ENCODE measurements around the gene TSTD2.

The TSTD2 gene

DNA sequence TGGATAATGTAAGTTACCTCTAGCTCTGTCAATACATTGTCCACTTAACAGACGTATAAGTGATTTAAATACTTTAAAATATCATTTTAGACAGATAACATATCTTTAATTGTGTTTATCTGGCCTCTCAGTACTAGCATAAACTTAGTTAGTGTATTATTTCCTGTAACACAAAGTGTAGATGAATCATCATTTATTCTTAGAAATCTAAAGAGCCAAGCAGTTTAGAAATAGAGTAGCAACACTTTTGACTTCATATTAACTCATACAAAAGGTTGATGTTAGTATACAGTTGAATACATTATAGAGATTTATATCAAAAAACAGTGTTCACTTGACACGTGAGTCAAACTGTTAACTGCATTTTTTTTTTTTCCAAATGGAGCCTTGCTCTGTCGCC is 18.5 kb upstream of the TSTD2 start:
- ATAC-seq = no peak
- TF ChIP-seq CSDC2 (CRISPR knock-in tag; IDR thresholded peaks at IDR 0.05) = no peak
- no peak for TF ChIP-seq BACH2 (CRISPR knock-in tag; IDR thresholded peaks at IDR 0.05; ENCODE audit: borderline replicate concordance)

DNA sequence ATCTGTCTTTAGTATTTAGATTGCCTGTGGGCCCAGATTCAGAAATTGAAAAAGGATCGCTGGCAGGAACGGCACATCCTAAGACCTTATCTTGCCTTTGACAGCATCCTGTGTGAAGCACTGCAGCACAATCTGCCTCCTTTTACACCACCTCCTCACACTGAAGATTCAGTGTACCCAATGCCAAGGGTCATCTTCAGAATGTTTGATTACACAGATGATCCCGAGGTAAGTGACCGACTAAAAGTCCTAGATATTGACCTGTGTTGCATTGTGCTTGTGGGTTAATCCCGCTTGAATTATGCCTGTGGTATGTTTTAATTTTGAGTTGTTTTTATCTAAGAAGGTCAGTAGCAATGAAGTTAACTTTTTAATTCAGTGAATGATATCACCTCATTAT is 14.8 kb upstream of the TSTD2 start:
- TF ChIP-seq SNAI2 (CRISPR knock-in tag; IDR thresholded peaks at IDR 0.05) (no peak), ZNF565 (CRISPR knock-in tag; conservative IDR thresholded peaks at IDR 0.05; ENCODE audit: low read depth) (no peak), ZFP30 (CRISPR knock-in tag; IDR thresholded peaks at IDR 0.05) (no peak), BACH2 (CRISPR knock-in tag; IDR thresholded peaks at IDR 0.05; ENCODE audit: borderline replicate concordance) (no peak), ZNF8 (CRISPR knock-in tag; IDR thresholded peaks at IDR 0.05) (no peak), RARB (CRISPR knock-in tag; IDR thresholded peaks at IDR 0.05) (no peak), ZFP3 (CRISPR knock-in tag; IDR thresholded peaks at IDR 0.05) (no peak), ESRRG (CRISPR knock-in tag; IDR thresholded peaks at IDR 0.05) (no peak), ARNTL (CRISPR knock-in tag; IDR thresholded peaks at IDR 0.05; ENCODE audit: borderline replicate concordance, low read depth) (no peak), OSR1 (CRISPR knock-in tag; IDR thresholded peaks at IDR 0.05) (no peak)
- TF ChIP-seq, protein P1, sequence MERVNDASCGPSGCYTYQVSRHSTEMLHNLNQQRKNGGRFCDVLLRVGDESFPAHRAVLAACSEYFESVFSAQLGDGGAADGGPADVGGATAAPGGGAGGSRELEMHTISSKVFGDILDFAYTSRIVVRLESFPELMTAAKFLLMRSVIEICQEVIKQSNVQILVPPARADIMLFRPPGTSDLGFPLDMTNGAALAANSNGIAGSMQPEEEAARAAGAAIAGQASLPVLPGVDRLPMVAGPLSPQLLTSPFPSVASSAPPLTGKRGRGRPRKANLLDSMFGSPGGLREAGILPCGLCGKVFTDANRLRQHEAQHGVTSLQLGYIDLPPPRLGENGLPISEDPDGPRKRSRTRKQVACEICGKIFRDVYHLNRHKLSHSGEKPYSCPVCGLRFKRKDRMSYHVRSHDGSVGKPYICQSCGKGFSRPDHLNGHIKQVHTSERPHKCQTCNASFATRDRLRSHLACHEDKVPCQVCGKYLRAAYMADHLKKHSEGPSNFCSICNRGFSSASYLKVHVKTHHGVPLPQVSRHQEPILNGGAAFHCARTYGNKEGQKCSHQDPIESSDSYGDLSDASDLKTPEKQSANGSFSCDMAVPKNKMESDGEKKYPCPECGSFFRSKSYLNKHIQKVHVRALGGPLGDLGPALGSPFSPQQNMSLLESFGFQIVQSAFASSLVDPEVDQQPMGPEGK (CRISPR knock-in tag; IDR thresholded peaks at IDR 0.05; ENCODE audit: borderline replicate concordance) = no peak
- TF ChIP-seq, protein P2, sequence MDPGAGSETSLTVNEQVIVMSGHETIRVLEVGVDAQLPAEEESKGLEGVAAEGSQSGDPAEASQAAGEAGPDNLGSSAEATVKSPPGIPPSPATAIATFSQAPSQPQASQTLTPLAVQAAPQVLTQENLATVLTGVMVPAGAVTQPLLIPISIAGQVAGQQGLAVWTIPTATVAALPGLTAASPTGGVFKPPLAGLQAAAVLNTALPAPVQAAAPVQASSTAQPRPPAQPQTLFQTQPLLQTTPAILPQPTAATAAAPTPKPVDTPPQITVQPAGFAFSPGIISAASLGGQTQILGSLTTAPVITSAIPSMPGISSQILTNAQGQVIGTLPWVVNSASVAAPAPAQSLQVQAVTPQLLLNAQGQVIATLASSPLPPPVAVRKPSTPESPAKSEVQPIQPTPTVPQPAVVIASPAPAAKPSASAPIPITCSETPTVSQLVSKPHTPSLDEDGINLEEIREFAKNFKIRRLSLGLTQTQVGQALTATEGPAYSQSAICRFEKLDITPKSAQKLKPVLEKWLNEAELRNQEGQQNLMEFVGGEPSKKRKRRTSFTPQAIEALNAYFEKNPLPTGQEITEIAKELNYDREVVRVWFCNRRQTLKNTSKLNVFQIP (CRISPR knock-in tag; IDR thresholded peaks at IDR 0.05; ENCODE audit: borderline replicate concordance, low read depth) = no peak
- no peak for ATAC-seq

DNA sequence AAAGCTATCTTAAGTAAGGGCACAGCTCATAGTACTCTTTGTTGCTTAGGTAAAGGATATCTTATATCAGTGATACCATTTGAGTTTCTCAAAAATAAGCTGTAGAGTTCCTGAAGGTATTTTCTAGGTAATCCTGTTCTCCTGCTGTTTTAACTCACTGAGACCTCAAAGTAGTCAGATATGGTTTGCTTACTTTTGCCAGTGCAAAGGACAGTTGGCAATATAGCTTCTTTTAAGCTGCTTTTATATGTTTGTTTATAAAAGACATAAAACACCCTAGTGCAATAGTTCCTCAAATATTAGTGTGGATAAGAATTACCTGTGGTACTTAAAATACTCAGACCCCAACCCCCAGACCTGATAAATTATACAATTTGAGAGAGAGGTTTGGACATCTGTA is 12.6 kb upstream of the TSTD2 start:
- ATAC-seq = no peak
- TF ChIP-seq SNAI2 (CRISPR knock-in tag; IDR thresholded peaks at IDR 0.05) (no peak), ARNTL (CRISPR knock-in tag; IDR thresholded peaks at IDR 0.05; ENCODE audit: borderline replicate concordance, low read depth) (no peak), PPARA (CRISPR knock-in tag; IDR thresholded peaks at IDR 0.05; ENCODE audit: borderline replicate concordance) (no peak), ZFP3 (CRISPR knock-in tag; IDR thresholded peaks at IDR 0.05) (no peak), CSDC2 (CRISPR knock-in tag; IDR thresholded peaks at IDR 0.05) (no peak), ZNF565 (CRISPR knock-in tag; conservative IDR thresholded peaks at IDR 0.05; ENCODE audit: low read depth) (no peak), ZC3H10 (CRISPR knock-in tag; IDR thresholded peaks at IDR 0.05) (no peak), TOX (CRISPR knock-in tag; IDR thresholded peaks at IDR 0.05; ENCODE audit: borderline replicate concordance) (no peak), BACH2 (CRISPR knock-in tag; IDR thresholded peaks at IDR 0.05; ENCODE audit: borderline replicate concordance) (no peak)
- TF ChIP-seq, protein P3, sequence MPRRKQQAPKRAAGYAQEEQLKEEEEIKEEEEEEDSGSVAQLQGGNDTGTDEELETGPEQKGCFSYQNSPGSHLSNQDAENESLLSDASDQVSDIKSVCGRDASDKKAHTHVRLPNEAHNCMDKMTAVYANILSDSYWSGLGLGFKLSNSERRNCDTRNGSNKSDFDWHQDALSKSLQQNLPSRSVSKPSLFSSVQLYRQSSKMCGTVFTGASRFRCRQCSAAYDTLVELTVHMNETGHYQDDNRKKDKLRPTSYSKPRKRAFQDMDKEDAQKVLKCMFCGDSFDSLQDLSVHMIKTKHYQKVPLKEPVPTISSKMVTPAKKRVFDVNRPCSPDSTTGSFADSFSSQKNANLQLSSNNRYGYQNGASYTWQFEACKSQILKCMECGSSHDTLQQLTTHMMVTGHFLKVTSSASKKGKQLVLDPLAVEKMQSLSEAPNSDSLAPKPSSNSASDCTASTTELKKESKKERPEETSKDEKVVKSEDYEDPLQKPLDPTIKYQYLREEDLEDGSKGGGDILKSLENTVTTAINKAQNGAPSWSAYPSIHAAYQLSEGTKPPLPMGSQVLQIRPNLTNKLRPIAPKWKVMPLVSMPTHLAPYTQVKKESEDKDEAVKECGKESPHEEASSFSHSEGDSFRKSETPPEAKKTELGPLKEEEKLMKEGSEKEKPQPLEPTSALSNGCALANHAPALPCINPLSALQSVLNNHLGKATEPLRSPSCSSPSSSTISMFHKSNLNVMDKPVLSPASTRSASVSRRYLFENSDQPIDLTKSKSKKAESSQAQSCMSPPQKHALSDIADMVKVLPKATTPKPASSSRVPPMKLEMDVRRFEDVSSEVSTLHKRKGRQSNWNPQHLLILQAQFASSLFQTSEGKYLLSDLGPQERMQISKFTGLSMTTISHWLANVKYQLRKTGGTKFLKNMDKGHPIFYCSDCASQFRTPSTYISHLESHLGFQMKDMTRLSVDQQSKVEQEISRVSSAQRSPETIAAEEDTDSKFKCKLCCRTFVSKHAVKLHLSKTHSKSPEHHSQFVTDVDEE (CRISPR knock-in tag; IDR thresholded peaks at IDR 0.05) = no peak
- TF ChIP-seq, protein P2 (CRISPR knock-in tag; IDR thresholded peaks at IDR 0.05; ENCODE audit: borderline replicate concordance, low read depth) = no peak
- TF ChIP-seq, protein P4, sequence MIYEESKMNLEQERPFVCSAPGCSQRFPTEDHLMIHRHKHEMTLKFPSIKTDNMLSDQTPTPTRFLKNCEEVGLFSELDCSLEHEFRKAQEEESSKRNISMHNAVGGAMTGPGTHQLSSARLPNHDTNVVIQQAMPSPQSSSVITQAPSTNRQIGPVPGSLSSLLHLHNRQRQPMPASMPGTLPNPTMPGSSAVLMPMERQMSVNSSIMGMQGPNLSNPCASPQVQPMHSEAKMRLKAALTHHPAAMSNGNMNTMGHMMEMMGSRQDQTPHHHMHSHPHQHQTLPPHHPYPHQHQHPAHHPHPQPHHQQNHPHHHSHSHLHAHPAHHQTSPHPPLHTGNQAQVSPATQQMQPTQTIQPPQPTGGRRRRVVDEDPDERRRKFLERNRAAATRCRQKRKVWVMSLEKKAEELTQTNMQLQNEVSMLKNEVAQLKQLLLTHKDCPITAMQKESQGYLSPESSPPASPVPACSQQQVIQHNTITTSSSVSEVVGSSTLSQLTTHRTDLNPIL (CRISPR knock-in tag; IDR thresholded peaks at IDR 0.05; ENCODE audit: low read depth) = no peak

DNA sequence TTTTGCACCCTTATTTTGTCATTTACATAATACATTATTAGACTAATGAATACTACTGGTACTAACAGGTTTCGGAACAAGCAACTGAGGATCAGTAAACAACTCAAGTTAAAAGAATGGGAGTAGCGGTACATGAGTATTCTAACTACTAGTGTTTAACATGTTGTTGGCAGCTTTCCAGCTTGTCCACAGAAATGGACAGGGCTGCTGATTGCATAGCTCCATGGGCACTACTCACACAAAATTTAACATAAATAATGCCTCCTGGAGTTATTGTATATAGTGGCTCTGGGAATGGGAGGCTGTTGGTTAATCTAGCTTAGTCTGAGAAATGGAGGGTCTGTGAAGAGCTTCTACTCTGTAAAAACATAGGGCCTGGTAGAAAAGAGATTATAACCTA is 7.2 kb upstream of the TSTD2 start:
- TF ChIP-seq RARB (CRISPR knock-in tag; IDR thresholded peaks at IDR 0.05) (no peak), TCF4 (CRISPR knock-in tag; IDR thresholded peaks at IDR 0.05; ENCODE audit: borderline replicate concordance) (no peak), ZNF70 (CRISPR knock-in tag; IDR thresholded peaks at IDR 0.05) (no peak), ZNF565 (CRISPR knock-in tag; conservative IDR thresholded peaks at IDR 0.05; ENCODE audit: low read depth) (no peak), ZFP3 (CRISPR knock-in tag; IDR thresholded peaks at IDR 0.05) (no peak), OSR1 (CRISPR knock-in tag; IDR thresholded peaks at IDR 0.05) (no peak), ESRRG (CRISPR knock-in tag; IDR thresholded peaks at IDR 0.05) (no peak)
- TF ChIP-seq, protein P3 (CRISPR knock-in tag; IDR thresholded peaks at IDR 0.05) = no peak
- TF ChIP-seq, protein P4 (CRISPR knock-in tag; IDR thresholded peaks at IDR 0.05; ENCODE audit: low read depth) = no peak
- ATAC-seq = no peak
